DND-41 (cell line): ENCODE data around the gene RNF114.

Experiments used
- CTCF ChIP-seq: IDR thresholded peaks from 2 replicates; pipeline ENCODE4 v1.5.1; 2012; ENCODE audit warnings: borderline replicate concordance, low read length, moderate library complexity, mild to moderate bottlenecking; ENCODE audit not compliant: poor library complexity, severe bottlenecking; ENCODE audit errors: extremely low read depth
- EZH2 ChIP-seq: IDR thresholded peaks from 3 replicates; pipeline ENCODE4 v1.6.1; 2012; ENCODE audit warnings: borderline replicate concordance, low read depth, mild to moderate bottlenecking, moderate library complexity, low read length, inconsistent platforms; ENCODE audit not compliant: severe bottlenecking

- TF ChIP-seq CTCF = no peak
- TF ChIP-seq EZH2 = no peak
Observed at GRCh38 chr20:49970498-49970897, 34.3 kb downstream of the RNF114 start.
